Tibial nerve (tissue), 4 donors: ENCODE data around the gene NALCN. TPM values are rescaled to one million over a fixed set of nuclear protein-coding genes. Genes with fewer than 3 reads are reported as not detected.

ENCODE experiments used
- DNase-seq, 2 donors: peaks; one replicate each; pipeline ENCODE4 v3.0.0-alpha.2; 2019; ENCODE audit warnings: low spot score in 2 of 2
- H3K27ac ChIP-seq, 4 donors: fragments of 200-600 bp; sonication (generic) in 3 of 4; one replicate each; pipeline ENCODE4 v1.5.1; 2017 to 2019; ENCODE audit warnings: mild to moderate bottlenecking in 1 of 4
- H3K27me3 ChIP-seq, 2 donors: fragments of 200-600 bp; sonication (generic) in 1 of 2; one replicate each; pipeline versions ENCODE4 v1.5.1 to v1.6.0; 2017 to 2019
- H3K36me3 ChIP-seq, 3 donors: fragments of 200-600 bp; sonication (generic); one replicate each; pipeline ENCODE4 v1.5.1; 2018 to 2019
- H3K4me1 ChIP-seq, 4 donors: fragments of 200-600 bp; sonication (generic) in 3 of 4; one replicate each; pipeline ENCODE4 v1.5.1; 2017 to 2019
- H3K4me3 ChIP-seq, 4 donors: fragments of 200-600 bp; sonication (generic) in 3 of 4; one replicate each; pipeline ENCODE4 v1.5.1; 2017 to 2019; ENCODE audit warnings: mild to moderate bottlenecking in 1 of 4, moderate library complexity in 1 of 4
- H3K9me3 ChIP-seq, 4 donors: fragments of 200-600 bp; sonication (generic) in 3 of 4; one replicate each; pipeline ENCODE4 v1.5.1; 2017 to 2019
- EP300 ChIP-seq, 2 donors: sonication (generic); formaldehyde crosslinking; IDR thresholded peaks; one replicate each; pipeline ENCODE4 v1.6.1; 2017; ENCODE audit warnings: antibody characterized with exemption in 2 of 2, mild to moderate bottlenecking in 1 of 2
- POLR2A ChIP-seq, 2 donors: fragments of 450-650 bp; IDR thresholded peaks; one replicate each; pipeline ENCODE4 v1.6.1; 2017; ENCODE audit warnings: antibody characterized with exemption in 2 of 2, mild to moderate bottlenecking in 2 of 2, moderate library complexity in 2 of 2
- WGBS, 2 donors: methylation state at CpG; one replicate each; pipeline ENCODE4 v1.1.5; 2018; 5-methylcytosine and 5-hydroxymethylcytosine counted together
- total RNA-seq, 4 donors: library from RNA; depleted of rRNA; stranded (reverse); fragments of >200 nt; gene quantifications; one replicate each; pipeline ENCODE4 v1.1.0, GENCODE V29; 2016
- TF ChIP-seq, protein P1 (sequence below), 5 experiments: fragments of 200-600 bp in 3 of 5; fragments of 450-650 bp in 2 of 5; sonication (generic) in 3 of 5; IDR thresholded peaks; one replicate each; pipeline ENCODE4 v1.5.1; 2016 to 2019; ENCODE audit warnings: antibody characterized with exemption in 5 of 5, mild to moderate bottlenecking in 3 of 5, moderate library complexity in 2 of 5

Gene NALCN
- total RNA-seq, 4 donors from 2014 or later = 6.0 to 11.8 (median 8.7) TPM

DNA sequence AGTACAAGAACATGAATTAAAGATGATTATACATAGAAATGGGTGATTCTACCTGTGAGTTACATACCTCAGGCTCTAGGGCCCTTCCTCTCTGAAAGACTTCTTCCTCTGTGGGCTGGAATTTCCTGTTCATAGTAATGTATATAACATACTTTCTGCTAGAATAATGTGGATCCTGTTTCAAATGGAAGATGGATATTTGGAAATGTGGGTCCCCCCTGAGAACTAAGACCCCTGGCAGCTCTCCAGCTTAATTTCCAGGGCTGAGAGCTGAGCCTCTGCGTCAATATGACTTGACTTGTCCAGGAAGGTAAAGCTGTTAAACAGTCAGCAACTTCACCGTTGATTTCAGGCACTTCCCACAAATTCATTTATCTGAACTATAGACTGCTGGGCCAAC, 296.3 kb downstream of the NALCN start:
- Histone ChIP-seq H3K36me3 (no peaks in the 10 kb centered on the region), H3K9me3 (no peaks in the 10 kb centered on the region), H3K27me3 (no peaks in the 10 kb centered on the region), H3K4me1 (peaks cover 0 to 11% (median 0%) of the 10 kb centered on the region in 4 donors), H3K4me3 (no peak overlapping the region), H3K27ac (no peak overlapping the region)
- no peak for DNase-seq
- TF ChIP-seq POLR2A (IDR thresholded peaks at IDR 0.05) (no peak), EP300 (IDR thresholded peaks at IDR 0.05) (no peak)
- TF ChIP-seq, protein P1, sequence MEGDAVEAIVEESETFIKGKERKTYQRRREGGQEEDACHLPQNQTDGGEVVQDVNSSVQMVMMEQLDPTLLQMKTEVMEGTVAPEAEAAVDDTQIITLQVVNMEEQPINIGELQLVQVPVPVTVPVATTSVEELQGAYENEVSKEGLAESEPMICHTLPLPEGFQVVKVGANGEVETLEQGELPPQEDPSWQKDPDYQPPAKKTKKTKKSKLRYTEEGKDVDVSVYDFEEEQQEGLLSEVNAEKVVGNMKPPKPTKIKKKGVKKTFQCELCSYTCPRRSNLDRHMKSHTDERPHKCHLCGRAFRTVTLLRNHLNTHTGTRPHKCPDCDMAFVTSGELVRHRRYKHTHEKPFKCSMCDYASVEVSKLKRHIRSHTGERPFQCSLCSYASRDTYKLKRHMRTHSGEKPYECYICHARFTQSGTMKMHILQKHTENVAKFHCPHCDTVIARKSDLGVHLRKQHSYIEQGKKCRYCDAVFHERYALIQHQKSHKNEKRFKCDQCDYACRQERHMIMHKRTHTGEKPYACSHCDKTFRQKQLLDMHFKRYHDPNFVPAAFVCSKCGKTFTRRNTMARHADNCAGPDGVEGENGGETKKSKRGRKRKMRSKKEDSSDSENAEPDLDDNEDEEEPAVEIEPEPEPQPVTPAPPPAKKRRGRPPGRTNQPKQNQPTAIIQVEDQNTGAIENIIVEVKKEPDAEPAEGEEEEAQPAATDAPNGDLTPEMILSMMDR (IDR thresholded peaks at IDR 0.05) = no peak
- 71 to 74% methylated on average over 2 of the region's 2 CpGs for WGBS, 2 donors

GRCh38 chr13:101116826-101117225, 299.5 kb downstream of the NALCN start:
- Histone ChIP-seq H3K36me3 (no peaks in the 10 kb centered on the region), H3K4me1 (peaks cover 0 to 11% (median 0%) of the 10 kb centered on the region in 4 donors), H3K27ac (no peak overlapping the region), H3K9me3 (no peaks in the 10 kb centered on the region), H3K4me3 (no peak overlapping the region), H3K27me3 (no peaks in the 10 kb centered on the region)
- TF ChIP-seq POLR2A (IDR thresholded peaks at IDR 0.05) (no peak), EP300 (IDR thresholded peaks at IDR 0.05) (no peak)
- TF ChIP-seq, protein P1 (IDR thresholded peaks at IDR 0.05) = no peak
- DNase-seq = no peak
- WGBS, 2 donors = 89 to 90% methylated on average over 4 of the region's 4 CpGs

GRCh38 chr13:101116341-101116740, 300.0 kb downstream of the NALCN start:
- Histone ChIP-seq H3K27me3 (no peaks in the 10 kb centered on the region), H3K4me1 (peaks cover 0 to 11% (median 0%) of the 10 kb centered on the region in 4 donors), H3K27ac (peak overlapping the region in 2 of 4 donors; percentile 21 to 28), H3K36me3 (no peaks in the 10 kb centered on the region), H3K4me3 (no peak overlapping the region), H3K9me3 (no peaks in the 10 kb centered on the region)
- 33 to 40% methylated on average over 4 of the region's 4 CpGs for WGBS, 2 donors
- TF ChIP-seq, protein P1 (IDR thresholded peaks at IDR 0.05) = no peak
- TF ChIP-seq POLR2A (IDR thresholded peaks at IDR 0.05) = no peak
- TF ChIP-seq EP300 (IDR thresholded peaks at IDR 0.05) = no peak
- DNase-seq = no peak

GRCh38 chr13:101115762-101116171, 300.5 kb downstream of the NALCN start:
- H3K27me3 ChIP-seq = no peaks in the 10 kb centered on the region
- H3K9me3 ChIP-seq = no peaks in the 10 kb centered on the region
- no peak overlapping the region for H3K4me3 ChIP-seq
- DNase-seq = no peak
- H3K4me1 ChIP-seq = peaks cover 0 to 11% (median 0%) of the 10 kb centered on the region in 4 donors
- TF ChIP-seq EP300 (IDR thresholded peaks at IDR 0.05) (no peak), POLR2A (IDR thresholded peaks at IDR 0.05) (no peak)
- TF ChIP-seq, protein P1 (IDR thresholded peaks at IDR 0.05) = peak in 2 of 5 experiments; percentile 19 to 35
- H3K27ac ChIP-seq = peak overlapping the region in 2 of 4 donors; percentile 21 to 32
- no peaks in the 10 kb centered on the region for H3K36me3 ChIP-seq

- H3K27me3 ChIP-seq = no peaks in the 10 kb centered on the region
- TF ChIP-seq POLR2A (IDR thresholded peaks at IDR 0.05) (no peak), EP300 (IDR thresholded peaks at IDR 0.05) (no peak)
- TF ChIP-seq, protein P1 (IDR thresholded peaks at IDR 0.05) = no peak
- no peak for DNase-seq
- no peaks in the 10 kb centered on the region for H3K9me3 ChIP-seq
- H3K4me1 ChIP-seq = peaks cover 0 to 11% (median 0%) of the 10 kb centered on the region in 4 donors
- peaks cover 0 to 2% (median 0%) of the 10 kb centered on the region in 3 donors for H3K36me3 ChIP-seq
- WGBS, 2 donors = 85% methylated on average over 2 of the region's 2 CpGs
- H3K27ac ChIP-seq = no peak overlapping the region
- no peak overlapping the region for H3K4me3 ChIP-seq
Observed at GRCh38 chr13:101111894-101112293, 304.4 kb downstream of the NALCN start.
